ENCODE results near the gene RANBP10. TPM values are rescaled to one million over a fixed set of nuclear protein-coding genes. Genes with fewer than 3 reads are reported as not detected.

The RANBP10 gene
- total and polyA plus RNA-seq, 2 of the 13 experiments (the other 11 are each of a cell fraction or from before 2014, with no cell fraction given): 9.2 to 22.7 TPM

GRCh38 chr16:67820608-67821259 lies 14.4 kb upstream of the RANBP10 start (continued):
- TF ChIP-seq, protein P1, sequence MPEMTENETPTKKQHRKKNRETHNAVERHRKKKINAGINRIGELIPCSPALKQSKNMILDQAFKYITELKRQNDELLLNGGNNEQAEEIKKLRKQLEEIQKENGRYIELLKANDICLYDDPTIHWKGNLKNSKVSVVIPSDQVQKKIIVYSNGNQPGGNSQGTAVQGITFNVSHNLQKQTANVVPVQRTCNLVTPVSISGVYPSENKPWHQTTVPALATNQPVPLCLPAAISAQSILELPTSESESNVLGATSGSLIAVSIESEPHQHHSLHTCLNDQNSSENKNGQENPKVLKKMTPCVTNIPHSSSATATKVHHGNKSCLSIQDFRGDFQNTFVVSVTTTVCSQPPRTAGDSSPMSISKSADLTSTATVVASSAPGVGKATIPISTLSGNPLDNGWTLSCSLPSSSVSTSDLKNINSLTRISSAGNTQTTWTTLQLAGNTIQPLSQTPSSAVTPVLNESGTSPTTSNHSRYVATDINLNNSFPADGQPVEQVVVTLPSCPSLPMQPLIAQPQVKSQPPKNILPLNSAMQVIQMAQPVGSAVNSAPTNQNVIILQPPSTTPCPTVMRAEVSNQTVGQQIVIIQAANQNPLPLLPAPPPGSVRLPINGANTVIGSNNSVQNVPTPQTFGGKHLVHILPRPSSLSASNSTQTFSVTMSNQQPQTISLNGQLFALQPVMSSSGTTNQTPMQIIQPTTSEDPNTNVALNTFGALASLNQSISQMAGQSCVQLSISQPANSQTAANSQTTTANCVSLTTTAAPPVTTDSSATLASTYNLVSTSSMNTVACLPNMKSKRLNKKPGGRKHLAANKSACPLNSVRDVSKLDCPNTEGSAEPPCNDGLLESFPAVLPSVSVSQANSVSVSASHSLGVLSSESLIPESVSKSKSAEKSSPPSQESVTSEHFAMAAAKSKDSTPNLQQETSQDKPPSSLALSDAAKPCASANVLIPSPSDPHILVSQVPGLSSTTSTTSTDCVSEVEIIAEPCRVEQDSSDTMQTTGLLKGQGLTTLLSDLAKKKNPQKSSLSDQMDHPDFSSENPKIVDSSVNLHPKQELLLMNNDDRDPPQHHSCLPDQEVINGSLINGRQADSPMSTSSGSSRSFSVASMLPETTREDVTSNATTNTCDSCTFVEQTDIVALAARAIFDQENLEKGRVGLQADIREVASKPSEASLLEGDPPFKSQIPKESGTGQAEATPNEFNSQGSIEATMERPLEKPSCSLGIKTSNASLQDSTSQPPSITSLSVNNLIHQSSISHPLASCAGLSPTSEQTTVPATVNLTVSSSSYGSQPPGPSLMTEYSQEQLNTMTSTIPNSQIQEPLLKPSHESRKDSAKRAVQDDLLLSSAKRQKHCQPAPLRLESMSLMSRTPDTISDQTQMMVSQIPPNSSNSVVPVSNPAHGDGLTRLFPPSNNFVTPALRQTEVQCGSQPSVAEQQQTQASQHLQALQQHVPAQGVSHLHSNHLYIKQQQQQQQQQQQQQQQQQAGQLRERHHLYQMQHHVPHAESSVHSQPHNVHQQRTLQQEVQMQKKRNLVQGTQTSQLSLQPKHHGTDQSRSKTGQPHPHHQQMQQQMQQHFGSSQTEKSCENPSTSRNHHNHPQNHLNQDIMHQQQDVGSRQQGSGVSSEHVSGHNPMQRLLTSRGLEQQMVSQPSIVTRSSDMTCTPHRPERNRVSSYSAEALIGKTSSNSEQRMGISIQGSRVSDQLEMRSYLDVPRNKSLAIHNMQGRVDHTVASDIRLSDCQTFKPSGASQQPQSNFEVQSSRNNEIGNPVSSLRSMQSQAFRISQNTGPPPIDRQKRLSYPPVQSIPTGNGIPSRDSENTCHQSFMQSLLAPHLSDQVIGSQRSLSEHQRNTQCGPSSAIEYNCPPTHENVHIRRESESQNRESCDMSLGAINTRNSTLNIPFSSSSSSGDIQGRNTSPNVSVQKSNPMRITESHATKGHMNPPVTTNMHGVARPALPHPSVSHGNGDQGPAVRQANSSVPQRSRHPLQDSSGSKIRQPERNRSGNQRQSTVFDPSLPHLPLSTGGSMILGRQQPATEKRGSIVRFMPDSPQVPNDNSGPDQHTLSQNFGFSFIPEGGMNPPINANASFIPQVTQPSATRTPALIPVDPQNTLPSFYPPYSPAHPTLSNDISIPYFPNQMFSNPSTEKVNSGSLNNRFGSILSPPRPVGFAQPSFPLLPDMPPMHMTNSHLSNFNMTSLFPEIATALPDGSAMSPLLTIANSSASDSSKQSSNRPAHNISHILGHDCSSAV (CRISPR knock-in tag; IDR thresholded peaks at IDR 0.05; ENCODE audit: borderline replicate concordance): no peak
- TF ChIP-seq TARDBP (CRISPR knock-in tag; IDR thresholded peaks at IDR 0.05): no peak
- TF ChIP-seq RFX1 (IDR thresholded peaks at IDR 0.05): peak; percentile 52
- no peak for TF ChIP-seq KDM5B (CRISPR knock-in tag; IDR thresholded peaks at IDR 0.05; ENCODE audit: borderline replicate concordance)
- no peak for TF ChIP-seq MTA1 (CRISPR knock-in tag; IDR thresholded peaks at IDR 0.05; ENCODE audit: borderline replicate concordance)
- TF ChIP-seq GABPA (IDR thresholded peaks at IDR 0.05; ENCODE audit: low read depth, low read length): no peak
- TF ChIP-seq GABPA (CRISPR knock-in tag; IDR thresholded peaks at IDR 0.05; ENCODE audit: low read depth): no peak
- TF ChIP-seq JARID2 (CRISPR knock-in tag; IDR thresholded peaks at IDR 0.05; ENCODE audit: insufficient replicate concordance): no peak

Measured in HepG2 (cell line).